Measurements from ENCODE around the gene AUTS2.
"Not testable (repeated sequence)": the region's sequence is repeated elsewhere in the genome, so short reads cannot be mapped to it uniquely, and the experiment has no call there.

AUTS2 gene

DNA sequence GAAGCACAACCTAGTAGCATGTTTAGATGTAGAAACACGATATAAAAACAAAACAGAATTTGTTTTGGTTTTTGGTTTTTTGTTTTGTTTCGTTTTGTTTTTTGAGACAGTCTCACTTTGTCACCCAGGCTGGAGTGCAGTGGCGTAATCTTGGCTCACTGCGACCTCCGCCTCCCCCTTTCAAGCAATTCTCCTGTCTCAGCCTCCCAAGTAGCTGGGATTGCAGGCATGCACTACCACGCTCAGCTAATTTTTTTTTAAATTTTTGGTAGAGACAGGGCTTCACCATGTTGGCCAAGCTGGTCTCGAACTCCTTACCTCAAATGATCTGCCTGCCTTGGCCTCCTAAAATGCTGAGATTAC is 1050.2 kb downstream of the AUTS2 start:
- H3K4me1 ChIP-seq (ENCODE audit: control insufficient read depth in 1 of 2, insufficient read depth in 2 of 2, low read length in 2 of 2); H3K9me3 ChIP-seq (ENCODE audit: control insufficient read depth in 1 of 2, low read length in 2 of 2); H3K27ac ChIP-seq (ENCODE audit: low read depth, low read length); H3K4me3 ChIP-seq (ENCODE audit: low read depth in 1 of 2, low read length in 2 of 2); H3K27me3 ChIP-seq (ENCODE audit: control insufficient read depth in 1 of 2, insufficient read depth in 2 of 2, low read length in 2 of 2); H3K9ac ChIP-seq (ENCODE audit: low read depth in 1 of 2, low read length in 2 of 2); H3K36me3 ChIP-seq (ENCODE audit: control insufficient read depth in 1 of 2, insufficient read depth in 2 of 2, low read length in 2 of 2): not testable (repeated sequence)

DNA sequence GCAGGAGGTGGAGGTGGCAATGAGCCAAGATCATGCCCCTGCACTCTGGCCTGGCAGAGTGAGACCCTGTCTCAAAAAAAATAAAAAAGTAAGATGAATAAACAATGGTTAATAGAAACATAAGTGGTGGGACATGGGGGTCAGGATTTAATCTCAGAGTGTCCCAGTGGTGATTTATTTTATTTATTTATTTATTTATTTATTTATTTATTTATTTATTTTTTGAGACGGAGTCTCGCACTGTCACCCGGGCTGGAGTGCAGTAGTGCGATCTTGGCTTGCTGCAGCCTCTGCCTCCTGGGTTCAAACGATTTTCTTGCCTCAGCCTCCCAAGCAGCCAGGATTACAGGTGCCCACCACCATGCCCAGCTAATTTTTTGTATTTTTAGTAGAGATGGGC is 1051.0 kb downstream of the AUTS2 start:
- Histone ChIP-seq H3K36me3 (ENCODE audit: control insufficient read depth in 1 of 2, insufficient read depth in 2 of 2, low read length in 2 of 2) (no peaks in the 10 kb centered on the region), H3K9ac (ENCODE audit: low read depth in 1 of 2, low read length in 2 of 2) (no peak overlapping the region), H3K4me3 (ENCODE audit: low read depth in 1 of 2, low read length in 2 of 2) (no peak overlapping the region), H3K4me1 (ENCODE audit: control insufficient read depth in 1 of 2, insufficient read depth in 2 of 2, low read length in 2 of 2) (no peaks in the 10 kb centered on the region), H3K9me3 (ENCODE audit: control insufficient read depth in 1 of 2, low read length in 2 of 2) (no peaks in the 10 kb centered on the region), H3K27me3 (ENCODE audit: control insufficient read depth in 1 of 2, insufficient read depth in 2 of 2, low read length in 2 of 2) (no peaks in the 10 kb centered on the region), H3K27ac (ENCODE audit: low read depth, low read length) (no peak overlapping the region)

DNA sequence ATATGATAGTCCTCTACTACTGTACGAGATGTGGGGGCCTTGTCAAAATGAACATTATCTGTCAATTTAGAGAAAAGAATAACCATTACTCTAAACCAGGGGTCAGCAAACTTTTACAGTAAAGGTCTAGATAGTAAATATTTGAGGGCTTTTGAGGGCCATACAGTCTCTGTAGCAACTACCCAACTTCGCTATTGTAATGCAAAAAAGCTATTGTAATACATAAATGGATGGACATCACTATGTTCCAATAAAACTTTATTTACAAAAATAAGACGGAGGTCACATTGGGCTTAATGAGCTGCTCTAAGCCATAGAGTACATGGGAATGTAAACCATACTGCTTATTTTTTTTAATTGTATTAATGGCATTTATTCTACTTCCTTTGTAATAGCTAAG is 1055.9 kb downstream of the AUTS2 start:
- no peaks in the 10 kb centered on the region for H3K4me1 ChIP-seq (ENCODE audit: control insufficient read depth in 1 of 2, insufficient read depth in 2 of 2, low read length in 2 of 2)
- H3K27me3 ChIP-seq (ENCODE audit: control insufficient read depth in 1 of 2, insufficient read depth in 2 of 2, low read length in 2 of 2): no peaks in the 10 kb centered on the region
- no peaks in the 10 kb centered on the region for H3K9me3 ChIP-seq (ENCODE audit: control insufficient read depth in 1 of 2, low read length in 2 of 2)
- no peak overlapping the region for H3K27ac ChIP-seq (ENCODE audit: low read depth, low read length)
- H3K4me3 ChIP-seq (ENCODE audit: low read depth in 1 of 2, low read length in 2 of 2): no peak overlapping the region
- H3K36me3 ChIP-seq (ENCODE audit: control insufficient read depth in 1 of 2, insufficient read depth in 2 of 2, low read length in 2 of 2): no peaks in the 10 kb centered on the region
- no peak overlapping the region for H3K9ac ChIP-seq (ENCODE audit: low read depth in 1 of 2, low read length in 2 of 2)

DNA sequence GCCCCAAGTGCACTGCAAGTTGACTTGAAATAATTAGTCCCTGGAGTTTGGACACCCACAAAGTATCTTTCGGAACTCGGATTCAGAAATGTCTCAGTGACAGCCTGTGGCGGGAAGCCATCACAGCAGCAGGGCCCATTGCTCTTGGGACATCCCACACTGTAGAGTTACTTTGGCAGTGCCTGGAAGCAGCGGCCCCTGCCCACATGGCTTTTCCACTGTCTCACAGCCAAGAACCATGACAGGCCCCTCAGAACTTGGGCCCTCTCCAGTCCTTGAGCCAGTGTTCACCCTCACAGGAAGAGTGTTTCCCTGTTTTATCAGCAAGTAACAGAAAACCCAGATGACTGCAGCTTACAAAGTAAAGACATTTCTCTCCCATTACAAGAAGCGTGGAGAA is 1056.7 kb downstream of the AUTS2 start:
- no peaks in the 10 kb centered on the region for H3K36me3 ChIP-seq (ENCODE audit: control insufficient read depth in 1 of 2, insufficient read depth in 2 of 2, low read length in 2 of 2)
- no peaks in the 10 kb centered on the region for H3K27me3 ChIP-seq (ENCODE audit: control insufficient read depth in 1 of 2, insufficient read depth in 2 of 2, low read length in 2 of 2)
- no peaks in the 10 kb centered on the region for H3K9me3 ChIP-seq (ENCODE audit: control insufficient read depth in 1 of 2, low read length in 2 of 2)
- no peak overlapping the region for H3K27ac ChIP-seq (ENCODE audit: low read depth, low read length)
- H3K9ac ChIP-seq (ENCODE audit: low read depth in 1 of 2, low read length in 2 of 2): no peak overlapping the region
- no peaks in the 10 kb centered on the region for H3K4me1 ChIP-seq (ENCODE audit: control insufficient read depth in 1 of 2, insufficient read depth in 2 of 2, low read length in 2 of 2)
- no peak overlapping the region for H3K4me3 ChIP-seq (ENCODE audit: low read depth in 1 of 2, low read length in 2 of 2)

DNA sequence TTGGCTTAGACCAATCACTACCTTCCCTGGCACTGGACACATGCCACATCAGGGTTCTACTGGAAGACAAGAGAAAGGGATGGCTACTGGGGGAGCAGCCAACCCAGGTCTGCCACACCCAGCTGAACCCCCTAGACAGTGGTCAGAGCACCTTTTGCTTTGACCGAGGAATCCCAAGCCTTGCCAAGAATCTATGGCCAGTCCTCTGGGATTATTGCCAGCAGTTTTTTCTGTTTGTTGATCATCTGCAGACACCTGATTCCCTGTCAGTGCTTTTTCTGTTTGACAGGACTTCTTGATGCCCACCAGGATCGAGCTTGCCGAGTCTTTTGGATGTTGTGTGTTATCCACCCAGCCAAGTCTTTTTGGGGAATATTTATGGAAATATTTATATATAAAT is 1057.4 kb downstream of the AUTS2 start:
- H3K27me3 ChIP-seq (ENCODE audit: control insufficient read depth in 1 of 2, insufficient read depth in 2 of 2, low read length in 2 of 2): no peaks in the 10 kb centered on the region

DNA sequence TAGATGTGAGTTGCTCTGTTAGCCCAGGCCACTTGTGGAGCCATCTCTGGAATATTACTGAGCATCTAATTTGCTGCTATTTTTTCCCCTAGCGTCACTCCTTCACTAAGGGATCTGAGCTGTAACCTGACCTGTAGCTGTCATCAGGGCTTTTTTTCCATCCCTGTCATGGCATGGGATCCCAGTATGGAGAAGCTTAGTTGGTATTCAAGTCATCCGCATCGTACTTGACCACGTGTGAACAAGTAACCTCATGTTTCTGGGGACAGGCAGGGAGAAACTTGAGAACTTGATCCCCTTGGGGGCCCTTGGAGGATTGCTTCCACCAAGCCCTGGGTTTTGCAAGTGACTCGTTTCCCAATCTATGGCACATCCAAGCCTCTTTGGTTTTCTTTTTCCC is 1059.3 kb downstream of the AUTS2 start:
- Histone ChIP-seq H3K4me3 (ENCODE audit: low read depth in 1 of 2, low read length in 2 of 2) (no peak overlapping the region), H3K36me3 (ENCODE audit: control insufficient read depth in 1 of 2, insufficient read depth in 2 of 2, low read length in 2 of 2) (no peaks in the 10 kb centered on the region), H3K27ac (ENCODE audit: low read depth, low read length) (no peak overlapping the region), H3K9me3 (ENCODE audit: control insufficient read depth in 1 of 2, low read length in 2 of 2) (no peaks in the 10 kb centered on the region), H3K27me3 (ENCODE audit: control insufficient read depth in 1 of 2, insufficient read depth in 2 of 2, low read length in 2 of 2) (no peaks in the 10 kb centered on the region), H3K4me1 (ENCODE audit: control insufficient read depth in 1 of 2, insufficient read depth in 2 of 2, low read length in 2 of 2) (peaks cover 0 to 3% of the 10 kb centered on the region in 2 donors), H3K9ac (ENCODE audit: low read depth in 1 of 2, low read length in 2 of 2) (no peak overlapping the region)

More for the DNA sequence above, 1057.4 kb downstream of the AUTS2 start:
- no peak overlapping the region for H3K4me3 ChIP-seq (ENCODE audit: low read depth in 1 of 2, low read length in 2 of 2)
- no peaks in the 10 kb centered on the region for H3K9me3 ChIP-seq (ENCODE audit: control insufficient read depth in 1 of 2, low read length in 2 of 2)
- H3K36me3 ChIP-seq (ENCODE audit: control insufficient read depth in 1 of 2, insufficient read depth in 2 of 2, low read length in 2 of 2): no peaks in the 10 kb centered on the region
- peaks cover 0 to 2% of the 10 kb centered on the region in 2 donors for H3K4me1 ChIP-seq (ENCODE audit: control insufficient read depth in 1 of 2, insufficient read depth in 2 of 2, low read length in 2 of 2)
- H3K9ac ChIP-seq (ENCODE audit: low read depth in 1 of 2, low read length in 2 of 2): no peak overlapping the region
- H3K27ac ChIP-seq (ENCODE audit: low read depth, low read length): no peak overlapping the region

DNA sequence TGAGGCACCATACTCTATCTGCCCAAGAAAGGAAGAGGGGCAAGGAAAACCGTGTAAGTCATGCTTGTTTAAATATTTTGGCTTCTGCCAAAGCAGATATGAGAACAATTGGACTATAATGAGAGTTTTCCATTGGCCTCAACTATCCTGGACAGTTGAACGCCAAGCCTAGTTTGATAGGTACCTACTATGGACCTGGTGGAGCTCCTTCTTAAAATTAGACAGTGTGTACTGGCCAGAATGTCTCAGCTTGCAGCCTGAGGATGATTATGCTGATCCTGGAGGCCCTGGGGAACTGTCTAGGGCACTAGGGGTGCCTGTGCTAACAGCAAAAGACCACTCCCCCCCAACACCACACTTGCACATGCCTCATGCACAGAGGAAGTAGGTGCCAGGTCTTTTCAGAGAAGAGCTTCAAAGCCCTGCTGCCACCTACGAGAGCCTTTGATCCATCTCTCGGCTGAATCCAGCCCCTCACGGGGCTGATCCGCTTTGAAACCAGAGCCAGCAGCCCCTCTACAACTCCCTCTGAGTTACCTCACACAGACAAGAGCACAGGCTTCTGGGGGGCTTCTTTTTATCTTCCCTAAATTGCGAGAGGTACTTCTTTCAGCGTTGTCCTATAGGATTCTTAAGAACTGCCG is 1059.8 kb downstream of the AUTS2 start:
- Histone ChIP-seq H3K27ac (ENCODE audit: low read depth, low read length) (no peak overlapping the region), H3K4me3 (ENCODE audit: low read depth in 1 of 2, low read length in 2 of 2) (no peak overlapping the region), H3K4me1 (ENCODE audit: control insufficient read depth in 1 of 2, insufficient read depth in 2 of 2, low read length in 2 of 2) (peaks cover 0 to 3% of the 10 kb centered on the region in 2 donors), H3K9ac (ENCODE audit: low read depth in 1 of 2, low read length in 2 of 2) (no peak overlapping the region), H3K27me3 (ENCODE audit: control insufficient read depth in 1 of 2, insufficient read depth in 2 of 2, low read length in 2 of 2) (no peaks in the 10 kb centered on the region), H3K9me3 (ENCODE audit: control insufficient read depth in 1 of 2, low read length in 2 of 2) (no peaks in the 10 kb centered on the region), H3K36me3 (ENCODE audit: control insufficient read depth in 1 of 2, insufficient read depth in 2 of 2, low read length in 2 of 2) (no peaks in the 10 kb centered on the region)

DNA sequence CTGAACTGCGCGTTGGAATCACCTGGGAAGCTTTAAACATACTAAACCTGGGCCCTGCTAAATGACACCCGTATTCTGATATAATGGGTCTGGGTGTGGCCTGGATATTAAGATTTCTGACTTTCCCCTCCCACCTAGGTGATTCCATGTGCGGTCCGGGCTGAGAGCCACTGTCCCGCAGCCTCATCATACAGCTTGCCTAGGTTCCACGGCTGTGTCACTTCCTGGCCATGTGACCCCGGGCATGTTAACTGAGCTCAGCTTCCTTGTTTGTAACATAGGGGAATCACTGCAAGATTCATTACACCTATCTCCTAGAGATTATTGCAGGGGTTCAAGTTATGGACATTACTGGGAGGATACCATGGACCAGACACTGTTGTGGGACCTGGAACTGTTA is 1061.0 kb downstream of the AUTS2 start:
- Histone ChIP-seq H3K4me1 (ENCODE audit: control insufficient read depth in 1 of 2, insufficient read depth in 2 of 2, low read length in 2 of 2) (peaks cover 0 to 3% of the 10 kb centered on the region in 2 donors), H3K27ac (ENCODE audit: low read depth, low read length) (no peak overlapping the region), H3K9me3 (ENCODE audit: control insufficient read depth in 1 of 2, low read length in 2 of 2) (no peaks in the 10 kb centered on the region), H3K9ac (ENCODE audit: low read depth in 1 of 2, low read length in 2 of 2) (no peak overlapping the region), H3K4me3 (ENCODE audit: low read depth in 1 of 2, low read length in 2 of 2) (no peak overlapping the region), H3K36me3 (ENCODE audit: control insufficient read depth in 1 of 2, insufficient read depth in 2 of 2, low read length in 2 of 2) (no peaks in the 10 kb centered on the region), H3K27me3 (ENCODE audit: control insufficient read depth in 1 of 2, insufficient read depth in 2 of 2, low read length in 2 of 2) (no peaks in the 10 kb centered on the region)

DNA sequence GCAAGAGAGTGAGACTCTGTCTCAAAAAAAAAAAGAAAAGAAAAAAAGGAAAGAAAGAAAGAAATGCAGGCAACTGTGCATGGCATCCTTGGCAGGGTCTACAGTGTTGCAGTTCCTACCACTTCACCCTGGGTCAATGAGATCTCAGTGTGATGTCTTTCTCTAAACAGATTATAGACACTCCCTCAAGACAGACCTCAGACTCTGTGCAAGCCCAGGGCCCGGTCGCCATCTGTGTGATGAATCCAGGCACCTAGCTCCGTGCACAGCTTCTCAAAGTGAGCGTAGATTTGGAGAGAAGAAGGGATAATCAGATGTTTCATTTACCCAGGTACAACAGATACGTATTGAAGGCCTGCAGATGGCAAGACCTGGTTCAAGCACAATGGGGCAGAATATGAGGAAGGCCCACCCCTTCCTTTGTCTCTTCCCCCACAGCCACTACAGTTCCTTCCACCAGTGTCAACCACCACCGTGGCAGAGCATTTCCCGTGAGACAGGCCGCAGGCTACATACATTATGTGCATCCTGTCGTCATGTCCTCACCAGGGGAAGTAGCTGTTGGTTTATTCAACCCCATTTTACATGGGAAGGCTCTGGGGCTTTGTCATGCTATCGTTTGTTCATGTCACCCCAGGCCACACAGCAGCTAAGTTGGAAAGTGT is 1062.0 kb downstream of the AUTS2 start:
- Histone ChIP-seq H3K36me3 (ENCODE audit: control insufficient read depth in 1 of 2, insufficient read depth in 2 of 2, low read length in 2 of 2) (no peaks in the 10 kb centered on the region), H3K4me1 (ENCODE audit: control insufficient read depth in 1 of 2, insufficient read depth in 2 of 2, low read length in 2 of 2) (peaks cover 0 to 3% of the 10 kb centered on the region in 2 donors), H3K4me3 (ENCODE audit: low read depth in 1 of 2, low read length in 2 of 2) (no peak overlapping the region), H3K9ac (ENCODE audit: low read depth in 1 of 2, low read length in 2 of 2) (no peak overlapping the region), H3K27me3 (ENCODE audit: control insufficient read depth in 1 of 2, insufficient read depth in 2 of 2, low read length in 2 of 2) (no peaks in the 10 kb centered on the region), H3K27ac (ENCODE audit: low read depth, low read length) (no peak overlapping the region), H3K9me3 (ENCODE audit: control insufficient read depth in 1 of 2, low read length in 2 of 2) (no peaks in the 10 kb centered on the region)

DNA sequence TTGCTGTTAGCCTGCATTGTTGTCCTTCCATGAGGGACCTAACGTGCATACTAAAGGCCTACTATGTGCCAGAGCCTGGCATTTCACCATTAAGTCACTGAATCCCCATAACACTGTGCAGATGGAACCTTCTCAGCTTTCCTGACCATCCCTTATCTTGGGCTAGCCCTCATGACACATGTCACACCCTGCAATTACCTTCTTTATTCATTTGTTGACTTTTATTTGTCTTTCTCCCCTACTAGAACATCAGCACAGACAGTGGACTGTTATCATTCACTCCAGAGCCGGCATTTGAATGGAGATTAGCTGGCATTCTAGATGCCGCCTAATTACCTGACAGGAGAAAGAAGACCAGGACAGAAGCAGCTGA is 1062.5 kb downstream of the AUTS2 start:
- no peaks in the 10 kb centered on the region for H3K27me3 ChIP-seq (ENCODE audit: control insufficient read depth in 1 of 2, insufficient read depth in 2 of 2, low read length in 2 of 2)
- no peaks in the 10 kb centered on the region for H3K36me3 ChIP-seq (ENCODE audit: control insufficient read depth in 1 of 2, insufficient read depth in 2 of 2, low read length in 2 of 2)
- no peak overlapping the region for H3K27ac ChIP-seq (ENCODE audit: low read depth, low read length)
- H3K9me3 ChIP-seq (ENCODE audit: control insufficient read depth in 1 of 2, low read length in 2 of 2): no peaks in the 10 kb centered on the region
- no peak overlapping the region for H3K4me3 ChIP-seq (ENCODE audit: low read depth in 1 of 2, low read length in 2 of 2)
- H3K4me1 ChIP-seq (ENCODE audit: control insufficient read depth in 1 of 2, insufficient read depth in 2 of 2, low read length in 2 of 2): peaks cover 0 to 3% of the 10 kb centered on the region in 2 donors
- H3K9ac ChIP-seq (ENCODE audit: low read depth in 1 of 2, low read length in 2 of 2): no peak overlapping the region
